Thyroid gland (tissue), 4 donors: ENCODE measurements around the gene CDH23.

ENCODE experiments used
- CTCF ChIP-seq, 6 experiments: fragments of 200-600 bp in 3 of 6; fragments of 450-650 bp in 3 of 6; sonication (generic) in 3 of 6; IDR thresholded peaks; one replicate each; pipeline ENCODE4 v1.5.1; 2016 to 2019; ENCODE audit warnings: antibody characterized with exemption in 6 of 6, mild to moderate bottlenecking in 2 of 6, inconsistent platforms in 1 of 6, moderate library complexity in 1 of 6
- POLR2A ChIP-seq, 2 donors: fragments of 450-650 bp; IDR thresholded peaks; one replicate each; pipeline ENCODE4 v1.6.1; 2017; ENCODE audit warnings: antibody characterized with exemption in 2 of 2, mild to moderate bottlenecking in 2 of 2, moderate library complexity in 1 of 2

DNA sequence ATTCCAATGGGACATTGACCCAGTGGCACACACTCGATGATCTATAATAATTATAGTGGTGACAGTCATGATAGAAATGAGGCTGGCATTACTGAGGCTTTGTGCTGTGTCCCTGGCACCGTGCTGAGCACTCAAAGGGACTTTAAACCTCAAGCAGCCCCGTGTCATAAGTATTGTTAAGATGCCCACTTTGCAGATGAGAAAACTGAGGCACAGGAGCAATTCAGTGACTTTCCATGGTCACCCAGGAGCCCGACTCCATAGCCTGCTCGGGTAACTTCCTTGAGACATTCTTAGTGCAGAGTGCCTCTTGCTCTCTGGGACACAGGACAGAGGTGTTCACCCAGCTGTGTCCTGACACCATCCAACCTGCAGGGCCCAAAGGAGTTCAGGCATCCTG, 170.3 kb downstream of the CDH23 start:
- no peak for TF ChIP-seq CTCF (IDR thresholded peaks at IDR 0.05)
- TF ChIP-seq POLR2A (IDR thresholded peaks at IDR 0.05): no peak
